ENCODE results near the gene C4B.

GRCh38 chr6:32083812-32084768, 69.5 kb downstream of the C4B start:
- TF ChIP-seq POLR2AphosphoS5 (IDR thresholded peaks at IDR 0.05; ENCODE audit: low read depth, low read length), result no peak
- no peak for TF ChIP-seq POLR2A (IDR thresholded peaks at IDR 0.05; ENCODE audit: low read depth, low read length)
- no peak for TF ChIP-seq TAF1 (IDR thresholded peaks at IDR 0.05; ENCODE audit: low read depth, low read length)
- no peak for TF ChIP-seq PAX5 (IDR thresholded peaks at IDR 0.05; ENCODE audit: insufficient read depth, low read length, severe bottlenecking)
